Activated T-cell treated with anti-CD3 and anti-CD28 coated beads, Interleukin-2, amount 50 U/mL, for 72 hours (primary cell): ENCODE data around the gene TMEM116. TPM values are rescaled to one million over a fixed set of nuclear protein-coding genes. Genes with fewer than 3 reads are reported as not detected.
A peak's percentile ranks its signal among the peaks of the same experiment; 100 is the strongest.

Experiments
- ATAC-seq, 2 donors: fragments of 150-1000 bp; cut with Tn5 transposase; replicated peaks in 1 of 2; 2 replicates each; pipeline ENCODE4 v1.10.0; 2021; ENCODE audit warnings: moderate library complexity in 2 of 2, mild to moderate bottlenecking in 1 of 2
- DNase-seq, 2 donors: peaks; one replicate each; pipeline ENCODE4 v3.0.0; 2021 to 2022; ENCODE audit warnings: mixed read lengths in 1 of 2
- H3K27ac Mint-ChIP-seq: one replicate; pipeline ENCODE4 v1.8.0; 2022; ENCODE audit warnings: mild to moderate bottlenecking, moderate library complexity, mixed read lengths
- H3K27me3 Mint-ChIP-seq: one replicate; pipeline ENCODE4 v1.8.0; 2022; ENCODE audit warnings: low read depth, mixed read lengths
- H3K36me3 Mint-ChIP-seq, 2 donors: one replicate each; pipeline ENCODE4 v1.8.0; 2022; ENCODE audit warnings: mixed read lengths in 2 of 2, mild to moderate bottlenecking in 1 of 2; ENCODE audit not compliant: insufficient read depth in 2 of 2
- H3K4me1 Mint-ChIP-seq: one replicate; pipeline ENCODE4 v1.8.0; 2022; ENCODE audit warnings: low read depth, mixed read lengths
- H3K4me3 Mint-ChIP-seq, 2 donors: one replicate each; pipeline ENCODE4 v1.8.0; 2022; ENCODE audit warnings: mild to moderate bottlenecking in 2 of 2, mixed read lengths in 2 of 2, moderate library complexity in 2 of 2
- H3K9me3 Mint-ChIP-seq, 2 donors: one replicate each; pipeline ENCODE4 v1.8.0; 2022; ENCODE audit warnings: mixed read lengths in 2 of 2
- total RNA-seq, 2 donors: library from RNA; stranded (reverse); gene quantifications; one replicate each; pipeline ENCODE4 v1.2.3, GENCODE V29; 2022

TMEM116 gene
- total RNA-seq, 2 donors from 2014 or later = 19.4 to 21.0 TPM

GRCh38 chr12:111901182-111901581 lies 111.8 kb downstream of the TMEM116 start:
- Mint-ChIP-seq H3K36me3 (peaks cover 4 to 16% of the 10 kb centered on the region in 2 donors), H3K9me3 (peaks cover under 1% of the 10 kb centered on the region in 2 donors)

GRCh38 chr12:111894556-111894955 lies 118.4 kb downstream of the TMEM116 start:
- H3K27ac Mint-ChIP-seq = no peak overlapping the region
- DNase-seq (no peak), ATAC-seq (no peak)
- H3K4me1 Mint-ChIP-seq = no peaks in the 10 kb centered on the region
- no peaks in the 10 kb centered on the region for H3K9me3 Mint-ChIP-seq
- H3K4me3 Mint-ChIP-seq = no peak overlapping the region
- peaks cover 3 to 19% of the 10 kb centered on the region in 2 donors for H3K36me3 Mint-ChIP-seq
- H3K27me3 Mint-ChIP-seq = no peaks in the 10 kb centered on the region

More at GRCh38 chr12:111901182-111901581, 111.8 kb downstream of the TMEM116 start:
- no peak overlapping the region for H3K27ac Mint-ChIP-seq
- H3K4me1 Mint-ChIP-seq = no peaks in the 10 kb centered on the region
- DNase-seq (no peak), ATAC-seq (no peak)
- H3K4me3 Mint-ChIP-seq = no peak overlapping the region
- H3K27me3 Mint-ChIP-seq = no peaks in the 10 kb centered on the region

DNA sequence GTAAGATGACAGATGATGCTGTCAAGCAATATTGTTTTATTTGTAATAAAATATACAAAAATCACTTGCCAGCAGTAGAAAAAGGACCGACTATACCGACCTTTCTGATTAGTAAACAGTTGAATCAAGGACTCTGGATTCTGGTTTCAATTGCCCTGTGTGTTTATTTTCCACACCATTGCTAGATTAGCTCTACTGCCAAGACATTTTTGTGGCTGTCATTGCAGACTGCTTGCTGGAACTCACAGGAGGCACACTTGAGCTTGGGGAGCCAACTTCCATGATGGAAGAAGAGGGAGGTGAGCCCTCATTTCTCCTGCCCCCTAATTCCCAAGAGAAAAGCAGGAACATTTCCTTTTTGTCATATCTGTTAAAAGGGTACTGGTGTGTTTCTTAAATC lies 119.7 kb downstream of the TMEM116 start:
- no peak for ATAC-seq
- Mint-ChIP-seq H3K36me3 (peaks cover 3 to 21% of the 10 kb centered on the region in 2 donors), H3K4me3 (no peak overlapping the region), H3K27ac (no peak overlapping the region), H3K27me3 (no peaks in the 10 kb centered on the region), H3K9me3 (no peaks in the 10 kb centered on the region), H3K4me1 (no peaks in the 10 kb centered on the region)
- DNase-seq = no peak

- no peak overlapping the region for H3K27ac Mint-ChIP-seq
- H3K36me3 Mint-ChIP-seq = peaks cover 3 to 30% of the 10 kb centered on the region in 2 donors
- DNase-seq = no peak
Observed at GRCh38 chr12:111887926-111888745, 124.8 kb downstream of the TMEM116 start.

GRCh38 chr12:111886662-111887545 lies 126.1 kb downstream of the TMEM116 start:
- ATAC-seq (no peak), DNase-seq (no peak)
- Mint-ChIP-seq H3K36me3 (peaks cover 0 to 26% of the 10 kb centered on the region in 2 donors), H3K27me3 (no peaks in the 10 kb centered on the region), H3K4me3 (no peak overlapping the region), H3K27ac (peak overlapping the region; percentile 4), H3K4me1 (no peaks in the 10 kb centered on the region), H3K9me3 (no peaks in the 10 kb centered on the region)

More at GRCh38 chr12:111887926-111888745, 124.8 kb downstream of the TMEM116 start:
- Mint-ChIP-seq H3K4me3 (no peak overlapping the region), H3K27me3 (no peaks in the 10 kb centered on the region), H3K4me1 (no peaks in the 10 kb centered on the region), H3K9me3 (no peaks in the 10 kb centered on the region)
- ATAC-seq = no peak

- DNase-seq (no peak), ATAC-seq (no peak)
- no peak overlapping the region for H3K4me3 Mint-ChIP-seq
- H3K36me3 Mint-ChIP-seq = peaks cover 2 to 27% of the 10 kb centered on the region in 2 donors
- H3K27me3 Mint-ChIP-seq = no peaks in the 10 kb centered on the region
- no peaks in the 10 kb centered on the region for H3K4me1 Mint-ChIP-seq
- H3K9me3 Mint-ChIP-seq = no peaks in the 10 kb centered on the region
- H3K27ac Mint-ChIP-seq = no peak overlapping the region
Observed at GRCh38 chr12:111881716-111882115, 131.2 kb downstream of the TMEM116 start.

Other genes starting within 250 kb of the TMEM116 start
- gene ALDH2, start 246.2 kb downstream of the TMEM116 start, total RNA-seq = 10 to 100 TPM; 21.1 to 28.0 TPM
- gene MAPKAPK5, start 170.9 kb downstream of the TMEM116 start, total RNA-seq = 10 to 100 TPM; 52.3 to 56.5 TPM
- gene ERP29, start 261 bp upstream of the TMEM116 start, total RNA-seq = 100 to 1,000 TPM; 145 to 154 TPM
- gene NAA25, start 95.6 kb upstream of the TMEM116 start, total RNA-seq = 10 to 100 TPM; 36.3 to 47.0 TPM
- 10 to 100 TPM; 57.7 to 64.2 TPM for gene TRAFD1, start 112.4 kb upstream of the TMEM116 start, total RNA-seq